ENCODE results near the gene SDK2.

DNA sequence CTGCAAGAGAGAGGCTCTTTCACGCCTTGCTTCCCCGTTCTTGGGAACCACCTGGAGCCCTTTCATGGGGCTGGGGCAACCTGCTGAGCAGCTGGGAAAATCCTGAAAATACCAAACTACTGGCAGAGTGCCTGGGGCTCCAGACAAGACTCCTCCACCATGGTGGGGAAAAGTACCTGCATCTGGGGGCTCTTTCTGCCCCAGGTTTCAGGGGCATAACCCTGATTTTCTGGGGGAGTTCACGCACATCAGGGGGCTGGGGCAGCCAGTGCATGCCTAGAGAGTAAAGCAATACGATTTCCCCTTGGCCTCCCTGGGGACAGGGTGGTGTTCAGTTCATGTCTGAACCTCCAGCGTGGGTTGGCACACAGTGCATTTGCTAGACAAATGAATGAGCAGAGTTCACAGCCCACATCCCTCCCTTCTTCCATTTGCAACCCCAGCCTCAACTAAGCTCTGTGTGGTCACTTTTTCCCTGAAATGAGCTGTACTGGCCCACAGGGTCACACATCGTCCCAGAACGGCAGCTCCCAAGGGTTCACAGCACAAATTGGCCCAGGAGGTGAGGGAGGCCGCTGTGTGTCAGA lies 327.2 kb downstream of the SDK2 start:
- TF ChIP-seq CTCF (IDR thresholded peaks at IDR 0.05) (no peak), POLR2A (IDR thresholded peaks at IDR 0.05) (no peak)
